SK-N-SH (cell line): ENCODE data around the gene STX7.

Source experiments
- CTCF ChIP-seq: fragments of 200-600 bp; sonication (generic); IDR thresholded peaks from 2 replicates; pipeline ENCODE4 v1.6.1; 2017; ENCODE audit warnings: antibody characterized with exemption, mild to moderate bottlenecking, moderate library complexity
- ELF1 ChIP-seq: IDR thresholded peaks from 2 replicates; pipeline ENCODE4 v1.4.0; 2012
- FOXM1 ChIP-seq: IDR thresholded peaks from 2 replicates; pipeline ENCODE4 v1.4.0; 2012; ENCODE audit warnings: low read depth, mild to moderate bottlenecking
- GATA2 ChIP-seq: sonication (generic); formaldehyde crosslinking; IDR thresholded peaks from 2 replicates; pipeline ENCODE4 v1.5.0; 2020; ENCODE audit warnings: mild to moderate bottlenecking, missing genetic modification reagents
- POLR2AphosphoS5 ChIP-seq: IDR thresholded peaks from 2 replicates; pipeline ENCODE4 v1.6.1; 2012; ENCODE audit warnings: low read depth, low read length
- RAD21 ChIP-seq: IDR thresholded peaks from 2 replicates; pipeline ENCODE4 v1.6.1; 2012; ENCODE audit warnings: mild to moderate bottlenecking, low read length
- SIN3A ChIP-seq: IDR thresholded peaks from 2 replicates; pipeline ENCODE4 v1.6.1; 2012; ENCODE audit warnings: low read depth, mild to moderate bottlenecking, low read length, moderate library complexity, borderline replicate concordance

GRCh38 chr6:132423839-132424238, 89.1 kb downstream of the STX7 start:
- TF ChIP-seq CTCF (no peak), GATA2 (CRISPR knock-in tag) (no peak), POLR2AphosphoS5 (no peak), ELF1 (no peak), FOXM1 (no peak), SIN3A (no peak), RAD21 (no peak)
